ENCODE measurements around the gene HS6ST3. TPM values are rescaled to one million over a fixed set of nuclear protein-coding genes. Genes with fewer than 3 reads are reported as not detected.

HS6ST3 gene
- total RNA-seq, 1 experiment from 2014 or later: 0.11 TPM

DNA sequence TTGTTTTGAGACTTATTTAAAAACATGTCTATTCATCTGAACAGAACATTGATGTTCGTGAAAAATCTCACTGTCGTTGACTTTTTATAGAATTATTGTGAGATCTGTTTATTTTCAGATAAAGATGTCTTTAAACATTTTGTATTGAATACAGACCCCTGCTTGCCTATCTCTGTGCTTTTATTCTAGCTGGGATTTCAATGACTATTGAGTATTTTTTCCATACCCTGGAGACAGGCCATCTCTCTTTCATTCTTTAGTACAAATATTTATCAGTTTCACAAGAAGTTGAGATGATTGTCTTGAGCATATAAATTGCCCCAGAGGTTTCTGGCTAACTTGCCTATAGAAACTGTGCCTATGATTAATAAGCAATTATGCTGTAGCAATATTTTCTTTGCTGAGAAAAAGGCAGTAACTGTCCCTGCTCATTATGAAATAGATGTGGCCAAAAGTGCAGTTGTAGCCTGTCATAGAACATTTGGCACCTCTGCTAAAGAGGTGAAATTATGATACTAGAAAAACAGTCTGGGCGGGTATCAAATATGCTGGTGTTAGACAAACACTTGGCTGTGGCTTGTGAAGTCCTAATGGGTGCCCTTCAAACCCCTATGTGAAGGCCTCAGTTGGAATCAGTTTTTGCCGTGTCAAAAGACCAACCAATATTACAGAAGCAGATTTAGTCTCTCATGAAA lies 360.6 kb downstream of the HS6ST3 start:
- no TSS peak for BruUV-seq (replicated peaks)
- DNase-seq (no peak), ATAC-seq (no peak)
- ChIA-PET POLR2A (ENCODE audit: unreplicated experiment) (no interaction called here), CTCF (no interaction called here)
- H3K36me3 ChIP-seq (ENCODE audit: low read depth, low read length): no peaks in the 10 kb centered on the region
- H3K4me1 ChIP-seq (ENCODE audit: insufficient read depth, low read length): no peaks in the 10 kb centered on the region
- H3F3A ChIP-seq (ENCODE audit: low read length, unreplicated experiment): no peaks in the 10 kb centered on the region
- no peaks in the 10 kb centered on the region for H3K9me3 ChIP-seq (ENCODE audit: low read length)
- H3K27ac ChIP-seq (ENCODE audit: low read length): no peak overlapping the region
- H3K4me3 ChIP-seq (ENCODE audit: low read length): no peak overlapping the region
- H3K9ac ChIP-seq (ENCODE audit: low read length): no peak overlapping the region
- no peaks in the 10 kb centered on the region for H4K20me1 ChIP-seq (ENCODE audit: low read length)
- no peaks in the 10 kb centered on the region for H3K9me2 ChIP-seq (replicated peaks; ENCODE audit: low read length)
- no peak overlapping the region for H3K4me2 ChIP-seq (ENCODE audit: low read length)
- no peaks in the 10 kb centered on the region for H3K79me2 ChIP-seq (ENCODE audit: low read length)
- H3K27me3 ChIP-seq (ENCODE audit: low read length): no peaks in the 10 kb centered on the region
- TF ChIP-seq CTCF (conservative IDR thresholded peaks at IDR 0.05; ENCODE audit: low read depth, low read length) (no peak), EZH2 (IDR thresholded peaks at IDR 0.05; ENCODE audit: low read length, unreplicated experiment) (no peak), EZH2phosphoT487 (IDR thresholded peaks at IDR 0.05; ENCODE audit: borderline replicate concordance, low read length) (no peak)
- no peak overlapping the region for H2AFZ ChIP-seq (ENCODE audit: low read length)
- intact Hi-C loops (cut with micrococcal nuclease): no loop called here

GRCh38 chr13:96454466-96454865 lies 364.6 kb downstream of the HS6ST3 start:
- TF ChIP-seq CTCF (conservative IDR thresholded peaks at IDR 0.05; ENCODE audit: low read depth, low read length) (no peak), EZH2 (IDR thresholded peaks at IDR 0.05; ENCODE audit: low read length, unreplicated experiment) (no peak), EZH2phosphoT487 (IDR thresholded peaks at IDR 0.05; ENCODE audit: borderline replicate concordance, low read length) (no peak)
- DNase-seq (no peak), ATAC-seq (no peak)
- CTCF ChIA-PET: no interaction called here
- Histone ChIP-seq H3K9ac (ENCODE audit: low read length) (no peak overlapping the region), H3K27me3 (ENCODE audit: low read length) (no peaks in the 10 kb centered on the region), H3K4me3 (ENCODE audit: low read length) (no peak overlapping the region), H2AFZ (ENCODE audit: low read length) (no peak overlapping the region), H3K9me3 (ENCODE audit: low read length) (no peaks in the 10 kb centered on the region), H3K79me2 (ENCODE audit: low read length) (no peaks in the 10 kb centered on the region), H3K27ac (ENCODE audit: low read length) (no peak overlapping the region), H4K20me1 (ENCODE audit: low read length) (no peaks in the 10 kb centered on the region), H3K36me3 (ENCODE audit: low read depth, low read length) (no peaks in the 10 kb centered on the region), H3K4me1 (ENCODE audit: insufficient read depth, low read length) (no peaks in the 10 kb centered on the region), H3F3A (ENCODE audit: low read length, unreplicated experiment) (no peaks in the 10 kb centered on the region), H3K4me2 (ENCODE audit: low read length) (no peak overlapping the region), H3K9me2 (replicated peaks; ENCODE audit: low read length) (no peaks in the 10 kb centered on the region)
- intact Hi-C loops (cut with micrococcal nuclease): no loop called here
- BruUV-seq (replicated peaks): no TSS peak
- POLR2A ChIA-PET (ENCODE audit: unreplicated experiment): no interaction called here

GRCh38 chr13:96460609-96461008 lies 370.7 kb downstream of the HS6ST3 start:
- ChIA-PET POLR2A (ENCODE audit: unreplicated experiment) (interaction anchor here (0.6 kb wide), 1 partner anchor 49 kb away, joined by 4 read pairs; no protein-coding TSS in a partner anchor), CTCF (no interaction called here)
- Histone ChIP-seq H3K79me2 (ENCODE audit: low read length) (no peaks in the 10 kb centered on the region), H3K9me2 (replicated peaks; ENCODE audit: low read length) (no peaks in the 10 kb centered on the region), H3K27ac (ENCODE audit: low read length) (no peak overlapping the region), H2AFZ (ENCODE audit: low read length) (no peak overlapping the region), H3K9me3 (ENCODE audit: low read length) (no peaks in the 10 kb centered on the region), H3K9ac (ENCODE audit: low read length) (no peak overlapping the region), H3K4me1 (ENCODE audit: insufficient read depth, low read length) (no peaks in the 10 kb centered on the region), H3F3A (ENCODE audit: low read length, unreplicated experiment) (no peaks in the 10 kb centered on the region), H4K20me1 (ENCODE audit: low read length) (no peaks in the 10 kb centered on the region), H3K27me3 (ENCODE audit: low read length) (no peaks in the 10 kb centered on the region), H3K4me3 (ENCODE audit: low read length) (no peak overlapping the region), H3K4me2 (ENCODE audit: low read length) (no peak overlapping the region), H3K36me3 (ENCODE audit: low read depth, low read length) (no peaks in the 10 kb centered on the region)
- DNase-seq (peak; percentile 21), ATAC-seq (peak; percentile 53)
- no TSS peak for BruUV-seq (replicated peaks)
- intact Hi-C loops (cut with micrococcal nuclease): no loop called here
- no peak for TF ChIP-seq CTCF (conservative IDR thresholded peaks at IDR 0.05; ENCODE audit: low read depth, low read length)
- TF ChIP-seq EZH2phosphoT487 (IDR thresholded peaks at IDR 0.05; ENCODE audit: borderline replicate concordance, low read length): no peak
- no peak for TF ChIP-seq EZH2 (IDR thresholded peaks at IDR 0.05; ENCODE audit: low read length, unreplicated experiment)

Measured in PC-3 (cell line).